HG02970 (cell line): ENCODE results near the gene ANLN.
"Not testable (repeated sequence)": the region's sequence is repeated elsewhere in the genome, so short reads cannot be mapped to it uniquely, and the experiment has no call there.

Experiments used
- ATAC-seq: cut with Tn5 transposase; IDR thresholded peaks from one replicate; pipeline ENCODE4 v1.9.1; 2021; ENCODE audit warnings: mild to moderate bottlenecking, moderate library complexity, moderate number of reproducible peaks; ENCODE audit not compliant: unreplicated experiment, low FRiP score

The ANLN gene

GRCh38 chr7:36460811-36461429 lies 71.3 kb downstream of the ANLN start:
- ATAC-seq, result no peak

- no peak for ATAC-seq
Measured at GRCh38 chr7:36462551-36463137, 73.0 kb downstream of the ANLN start.

GRCh38 chr7:36464271-36464670 lies 74.6 kb downstream of the ANLN start:
- no peak for ATAC-seq

GRCh38 chr7:36466001-36466400 lies 76.3 kb downstream of the ANLN start:
- not testable (repeated sequence) for ATAC-seq

GRCh38 chr7:36468370-36469101 lies 78.9 kb downstream of the ANLN start:
- ATAC-seq, result no peak

GRCh38 chr7:36469236-36469635 lies 79.6 kb downstream of the ANLN start:
- no peak for ATAC-seq

GRCh38 chr7:36472141-36472729 lies 82.6 kb downstream of the ANLN start:
- ATAC-seq, result no peak

- no peak for ATAC-seq
Measured at GRCh38 chr7:36473454-36474282, 84.0 kb downstream of the ANLN start.

- no peak for ATAC-seq
Measured at GRCh38 chr7:36474283-36475010, 84.8 kb downstream of the ANLN start.

- ATAC-seq, result no peak
Measured at GRCh38 chr7:36475011-36475342, 85.3 kb downstream of the ANLN start.

- no peak for ATAC-seq
Measured at GRCh38 chr7:36475381-36475780, 85.7 kb downstream of the ANLN start.

GRCh38 chr7:36478745-36479144 lies 89.1 kb downstream of the ANLN start:
- no peak for ATAC-seq

- not testable (repeated sequence) for ATAC-seq
Measured at GRCh38 chr7:36483853-36484252, 94.2 kb downstream of the ANLN start.

- no peak for ATAC-seq
Measured at GRCh38 chr7:36484265-36484664, 94.6 kb downstream of the ANLN start.

GRCh38 chr7:36486336-36486735 lies 96.7 kb downstream of the ANLN start:
- ATAC-seq, result no peak

- ATAC-seq, result no peak
Measured at GRCh38 chr7:36487756-36488336, 98.2 kb downstream of the ANLN start.

GRCh38 chr7:36488672-36489071 lies 99.0 kb downstream of the ANLN start:
- not testable (repeated sequence) for ATAC-seq

- no peak for ATAC-seq
Measured at GRCh38 chr7:36490419-36490830, 100.8 kb downstream of the ANLN start.

GRCh38 chr7:36491317-36491716 lies 101.7 kb downstream of the ANLN start:
- ATAC-seq, result no peak

GRCh38 chr7:36496576-36496975 lies 106.9 kb downstream of the ANLN start:
- no peak for ATAC-seq
